ENCODE data around the gene ZCCHC7.
"Not testable (repeated sequence)": the region's sequence is repeated elsewhere in the genome, so short reads cannot be mapped to it uniquely, and the experiment has no call there.

Gene ZCCHC7

GRCh38 chr9:37383393-37383792, 263.0 kb downstream of the ZCCHC7 start:
- Histone ChIP-seq H3K27ac (ENCODE audit: low read depth, low read length) (no peak overlapping the region), H3K36me3 (ENCODE audit: control insufficient read depth in 1 of 2, insufficient read depth in 2 of 2, low read length in 2 of 2) (no peaks in the 10 kb centered on the region), H3K4me3 (ENCODE audit: low read depth in 1 of 2, low read length in 2 of 2) (no peak overlapping the region), H3K27me3 (ENCODE audit: control insufficient read depth in 1 of 2, insufficient read depth in 2 of 2, low read length in 2 of 2) (peaks cover 0 to 3% of the 10 kb centered on the region in 2 donors), H3K4me1 (ENCODE audit: control insufficient read depth in 1 of 2, insufficient read depth in 2 of 2, low read length in 2 of 2) (peaks cover 0 to 7% of the 10 kb centered on the region in 2 donors), H3K9me3 (ENCODE audit: control insufficient read depth in 1 of 2, low read length in 2 of 2) (no peaks in the 10 kb centered on the region), H3K9ac (ENCODE audit: low read depth in 1 of 2, low read length in 2 of 2) (no peak overlapping the region)

GRCh38 chr9:37383876-37384746, 263.7 kb downstream of the ZCCHC7 start:
- H3K4me3 ChIP-seq (ENCODE audit: low read depth in 1 of 2, low read length in 2 of 2): no peak overlapping the region
- no peaks in the 10 kb centered on the region for H3K27me3 ChIP-seq (ENCODE audit: control insufficient read depth in 1 of 2, insufficient read depth in 2 of 2, low read length in 2 of 2)
- H3K4me1 ChIP-seq (ENCODE audit: control insufficient read depth in 1 of 2, insufficient read depth in 2 of 2, low read length in 2 of 2): peaks cover 0 to 7% of the 10 kb centered on the region in 2 donors
- no peaks in the 10 kb centered on the region for H3K36me3 ChIP-seq (ENCODE audit: control insufficient read depth in 1 of 2, insufficient read depth in 2 of 2, low read length in 2 of 2)
- no peak overlapping the region for H3K27ac ChIP-seq (ENCODE audit: low read depth, low read length)
- H3K9me3 ChIP-seq (ENCODE audit: control insufficient read depth in 1 of 2, low read length in 2 of 2): no peaks in the 10 kb centered on the region
- H3K9ac ChIP-seq (ENCODE audit: low read depth in 1 of 2, low read length in 2 of 2): no peak overlapping the region

GRCh38 chr9:37385286-37385685, 264.9 kb downstream of the ZCCHC7 start:
- Histone ChIP-seq H3K9me3 (ENCODE audit: control insufficient read depth in 1 of 2, low read length in 2 of 2) (no peaks in the 10 kb centered on the region), H3K4me3 (ENCODE audit: low read depth in 1 of 2, low read length in 2 of 2) (no peak overlapping the region), H3K27ac (ENCODE audit: low read depth, low read length) (no peak overlapping the region), H3K9ac (ENCODE audit: low read depth in 1 of 2, low read length in 2 of 2) (no peak overlapping the region), H3K27me3 (ENCODE audit: control insufficient read depth in 1 of 2, insufficient read depth in 2 of 2, low read length in 2 of 2) (no peaks in the 10 kb centered on the region), H3K36me3 (ENCODE audit: control insufficient read depth in 1 of 2, insufficient read depth in 2 of 2, low read length in 2 of 2) (no peaks in the 10 kb centered on the region), H3K4me1 (ENCODE audit: control insufficient read depth in 1 of 2, insufficient read depth in 2 of 2, low read length in 2 of 2) (peaks cover 0 to 7% of the 10 kb centered on the region in 2 donors)

GRCh38 chr9:37386988-37387387, 266.6 kb downstream of the ZCCHC7 start:
- H3K9me3 ChIP-seq (ENCODE audit: control insufficient read depth in 1 of 2, low read length in 2 of 2): no peaks in the 10 kb centered on the region
- no peaks in the 10 kb centered on the region for H3K27me3 ChIP-seq (ENCODE audit: control insufficient read depth in 1 of 2, insufficient read depth in 2 of 2, low read length in 2 of 2)
- no peak overlapping the region for H3K9ac ChIP-seq (ENCODE audit: low read depth in 1 of 2, low read length in 2 of 2)
- peaks cover 0 to 7% of the 10 kb centered on the region in 2 donors for H3K4me1 ChIP-seq (ENCODE audit: control insufficient read depth in 1 of 2, insufficient read depth in 2 of 2, low read length in 2 of 2)
- H3K27ac ChIP-seq (ENCODE audit: low read depth, low read length): no peak overlapping the region
- no peaks in the 10 kb centered on the region for H3K36me3 ChIP-seq (ENCODE audit: control insufficient read depth in 1 of 2, insufficient read depth in 2 of 2, low read length in 2 of 2)
- no peak overlapping the region for H3K4me3 ChIP-seq (ENCODE audit: low read depth in 1 of 2, low read length in 2 of 2)

GRCh38 chr9:37390759-37391158, 270.4 kb downstream of the ZCCHC7 start:
- Histone ChIP-seq H3K27ac (ENCODE audit: low read depth, low read length) (no peak overlapping the region), H3K9ac (ENCODE audit: low read depth in 1 of 2, low read length in 2 of 2) (no peak overlapping the region), H3K27me3 (ENCODE audit: control insufficient read depth in 1 of 2, insufficient read depth in 2 of 2, low read length in 2 of 2) (no peaks in the 10 kb centered on the region), H3K36me3 (ENCODE audit: control insufficient read depth in 1 of 2, insufficient read depth in 2 of 2, low read length in 2 of 2) (no peaks in the 10 kb centered on the region), H3K4me3 (ENCODE audit: low read depth in 1 of 2, low read length in 2 of 2) (no peak overlapping the region), H3K9me3 (ENCODE audit: control insufficient read depth in 1 of 2, low read length in 2 of 2) (no peaks in the 10 kb centered on the region), H3K4me1 (ENCODE audit: control insufficient read depth in 1 of 2, insufficient read depth in 2 of 2, low read length in 2 of 2) (no peaks in the 10 kb centered on the region)

- no peak overlapping the region for H3K27ac ChIP-seq (ENCODE audit: low read depth, low read length)
- H3K36me3 ChIP-seq (ENCODE audit: control insufficient read depth in 1 of 2, insufficient read depth in 2 of 2, low read length in 2 of 2): no peaks in the 10 kb centered on the region
- no peaks in the 10 kb centered on the region for H3K27me3 ChIP-seq (ENCODE audit: control insufficient read depth in 1 of 2, insufficient read depth in 2 of 2, low read length in 2 of 2)
- H3K4me1 ChIP-seq (ENCODE audit: control insufficient read depth in 1 of 2, insufficient read depth in 2 of 2, low read length in 2 of 2): no peaks in the 10 kb centered on the region
- no peak overlapping the region for H3K9ac ChIP-seq (ENCODE audit: low read depth in 1 of 2, low read length in 2 of 2)
- no peak overlapping the region for H3K4me3 ChIP-seq (ENCODE audit: low read depth in 1 of 2, low read length in 2 of 2)
- H3K9me3 ChIP-seq (ENCODE audit: control insufficient read depth in 1 of 2, low read length in 2 of 2): no peaks in the 10 kb centered on the region
These were observed 271.9 kb downstream of the ZCCHC7 start for GRCh38 chr9:37392272-37392671.

GRCh38 chr9:37395229-37395628, 274.9 kb downstream of the ZCCHC7 start:
- no peak overlapping the region for H3K4me3 ChIP-seq (ENCODE audit: low read depth in 1 of 2, low read length in 2 of 2)
- no peaks in the 10 kb centered on the region for H3K36me3 ChIP-seq (ENCODE audit: control insufficient read depth in 1 of 2, insufficient read depth in 2 of 2, low read length in 2 of 2)
- H3K4me1 ChIP-seq (ENCODE audit: control insufficient read depth in 1 of 2, insufficient read depth in 2 of 2, low read length in 2 of 2): no peaks in the 10 kb centered on the region
- no peak overlapping the region for H3K9ac ChIP-seq (ENCODE audit: low read depth in 1 of 2, low read length in 2 of 2)
- no peaks in the 10 kb centered on the region for H3K27me3 ChIP-seq (ENCODE audit: control insufficient read depth in 1 of 2, insufficient read depth in 2 of 2, low read length in 2 of 2)
- no peaks in the 10 kb centered on the region for H3K9me3 ChIP-seq (ENCODE audit: control insufficient read depth in 1 of 2, low read length in 2 of 2)
- no peak overlapping the region for H3K27ac ChIP-seq (ENCODE audit: low read depth, low read length)

- Histone ChIP-seq H3K27ac (ENCODE audit: low read depth, low read length) (no peak overlapping the region), H3K4me1 (ENCODE audit: control insufficient read depth in 1 of 2, insufficient read depth in 2 of 2, low read length in 2 of 2) (no peaks in the 10 kb centered on the region), H3K36me3 (ENCODE audit: control insufficient read depth in 1 of 2, insufficient read depth in 2 of 2, low read length in 2 of 2) (no peaks in the 10 kb centered on the region), H3K9me3 (ENCODE audit: control insufficient read depth in 1 of 2, low read length in 2 of 2) (no peaks in the 10 kb centered on the region), H3K4me3 (ENCODE audit: low read depth in 1 of 2, low read length in 2 of 2) (no peak overlapping the region), H3K9ac (ENCODE audit: low read depth in 1 of 2, low read length in 2 of 2) (no peak overlapping the region), H3K27me3 (ENCODE audit: control insufficient read depth in 1 of 2, insufficient read depth in 2 of 2, low read length in 2 of 2) (no peaks in the 10 kb centered on the region)
These were observed 275.3 kb downstream of the ZCCHC7 start for GRCh38 chr9:37395663-37396062.

- H3K27me3 ChIP-seq (ENCODE audit: control insufficient read depth in 1 of 2, insufficient read depth in 2 of 2, low read length in 2 of 2); H3K9me3 ChIP-seq (ENCODE audit: control insufficient read depth in 1 of 2, low read length in 2 of 2); H3K4me3 ChIP-seq (ENCODE audit: low read depth in 1 of 2, low read length in 2 of 2); H3K36me3 ChIP-seq (ENCODE audit: control insufficient read depth in 1 of 2, insufficient read depth in 2 of 2, low read length in 2 of 2); H3K27ac ChIP-seq (ENCODE audit: low read depth, low read length); H3K4me1 ChIP-seq (ENCODE audit: control insufficient read depth in 1 of 2, insufficient read depth in 2 of 2, low read length in 2 of 2); H3K9ac ChIP-seq (ENCODE audit: low read depth in 1 of 2, low read length in 2 of 2): not testable (repeated sequence)
These were observed 277.6 kb downstream of the ZCCHC7 start for GRCh38 chr9:37397948-37398347.

- H3K27me3 ChIP-seq (ENCODE audit: control insufficient read depth in 1 of 2, insufficient read depth in 2 of 2, low read length in 2 of 2): no peaks in the 10 kb centered on the region
These were observed 278.2 kb downstream of the ZCCHC7 start for GRCh38 chr9:37398464-37399025.

More at GRCh38 chr9:37398464-37399025, 278.2 kb downstream of the ZCCHC7 start:
- H3K9ac ChIP-seq (ENCODE audit: low read depth in 1 of 2, low read length in 2 of 2): no peak overlapping the region
- H3K27ac ChIP-seq (ENCODE audit: low read depth, low read length): no peak overlapping the region
- H3K36me3 ChIP-seq (ENCODE audit: control insufficient read depth in 1 of 2, insufficient read depth in 2 of 2, low read length in 2 of 2): no peaks in the 10 kb centered on the region
- no peaks in the 10 kb centered on the region for H3K4me1 ChIP-seq (ENCODE audit: control insufficient read depth in 1 of 2, insufficient read depth in 2 of 2, low read length in 2 of 2)
- no peak overlapping the region for H3K4me3 ChIP-seq (ENCODE audit: low read depth in 1 of 2, low read length in 2 of 2)
- no peaks in the 10 kb centered on the region for H3K9me3 ChIP-seq (ENCODE audit: control insufficient read depth in 1 of 2, low read length in 2 of 2)

Data from duodenal mucosa (tissue), 2 donors.